HepG2 (cell line): Measurements from ENCODE around the gene CDHR1.

Experiments used
- ATF7 ChIP-seq, 2 experiments: fragments of 450-650 bp in 1 of 2; sonication (generic) in 1 of 2; formaldehyde crosslinking in 1 of 2; IDR thresholded peaks; 2 replicates each; pipeline versions ENCODE4 v1.4.0 to v1.6.1; 2016 to 2020; ENCODE audit warnings: antibody characterized with exemption in 1 of 2, mild to moderate bottlenecking in 1 of 2, missing genetic modification reagents in 1 of 2
- BHLHE40 ChIP-seq: IDR thresholded peaks from 2 replicates; pipeline ENCODE4 v1.6.1; 2011; ENCODE audit warnings: low read length, improper control_type of control experiment
- FOXJ3 ChIP-seq: sonication (generic); formaldehyde crosslinking; IDR thresholded peaks from 2 replicates; pipeline ENCODE4 v1.4.0; 2020; ENCODE audit warnings: missing genetic modification reagents, mild to moderate bottlenecking, borderline replicate concordance
- KDM1A ChIP-seq: IDR thresholded peaks from 2 replicates; pipeline ENCODE4 v1.6.1; 2016; ENCODE audit warnings: missing compliant biosample characterization
- NR2F1 ChIP-seq, 2 experiments: fragments of 450-650 bp in 1 of 2; formaldehyde crosslinking in 1 of 2; IDR thresholded peaks; 2 replicates each; pipeline versions ENCODE4 v1.5.0 to v1.6.1; 2016 to 2020; ENCODE audit warnings: mild to moderate bottlenecking in 1 of 2, missing compliant biosample characterization in 1 of 2, missing genetic modification reagents in 1 of 2, moderate library complexity in 1 of 2
- TCF12 ChIP-seq, 2 experiments: fragments of 450-650 bp in 1 of 2; sonication (generic) in 1 of 2; formaldehyde crosslinking in 1 of 2; IDR thresholded peaks; 2 replicates each; pipeline versions ENCODE4 v1.6.1 to v1.8.0; 2017 to 2022; ENCODE audit warnings: antibody characterized with exemption in 1 of 2, mild to moderate bottlenecking in 1 of 2, missing genetic modification reagents in 1 of 2, moderate library complexity in 1 of 2
- TF ChIP-seq, protein P1 (sequence below): sonication (generic); formaldehyde crosslinking; IDR thresholded peaks from 2 replicates; pipeline ENCODE4 v1.5.0; 2020; ENCODE audit warnings: mild to moderate bottlenecking, missing genetic modification reagents, moderate library complexity

DNA sequence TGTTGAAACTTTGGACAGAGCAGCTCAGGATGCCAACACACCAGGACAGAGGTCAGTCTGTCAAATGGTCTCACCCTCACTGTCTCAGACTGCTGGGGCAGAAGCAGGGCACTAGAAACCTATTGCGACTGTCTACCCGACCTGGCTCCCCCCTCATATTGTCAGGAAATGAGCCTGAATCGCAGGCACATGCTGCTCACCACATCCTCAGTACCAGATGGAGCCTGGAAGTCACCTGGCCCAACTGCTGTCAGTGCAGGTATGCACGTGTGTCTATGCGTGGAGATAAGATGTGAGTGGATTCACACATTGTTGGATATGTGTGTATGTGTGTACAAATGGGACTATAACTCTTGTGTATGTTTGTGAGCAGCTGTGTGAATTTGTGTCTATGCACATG lies 3.2 kb upstream of the CDHR1 start:
- TF ChIP-seq FOXJ3 (no peak), BHLHE40 (no peak), ATF7 (IDR thresholded peaks at IDR 0.05) (no peak), ATF7 (CRISPR knock-in tag; IDR thresholded peaks at IDR 0.05) (no peak), NR2F1 (CRISPR knock-in tag; IDR thresholded peaks at IDR 0.05) (no peak), KDM1A (CRISPR knock-in tag) (no peak), TCF12 (IDR thresholded peaks at IDR 0.05) (no peak), TCF12 (CRISPR knock-in tag; IDR thresholded peaks at IDR 0.05) (no peak)
- TF ChIP-seq, protein P1, sequence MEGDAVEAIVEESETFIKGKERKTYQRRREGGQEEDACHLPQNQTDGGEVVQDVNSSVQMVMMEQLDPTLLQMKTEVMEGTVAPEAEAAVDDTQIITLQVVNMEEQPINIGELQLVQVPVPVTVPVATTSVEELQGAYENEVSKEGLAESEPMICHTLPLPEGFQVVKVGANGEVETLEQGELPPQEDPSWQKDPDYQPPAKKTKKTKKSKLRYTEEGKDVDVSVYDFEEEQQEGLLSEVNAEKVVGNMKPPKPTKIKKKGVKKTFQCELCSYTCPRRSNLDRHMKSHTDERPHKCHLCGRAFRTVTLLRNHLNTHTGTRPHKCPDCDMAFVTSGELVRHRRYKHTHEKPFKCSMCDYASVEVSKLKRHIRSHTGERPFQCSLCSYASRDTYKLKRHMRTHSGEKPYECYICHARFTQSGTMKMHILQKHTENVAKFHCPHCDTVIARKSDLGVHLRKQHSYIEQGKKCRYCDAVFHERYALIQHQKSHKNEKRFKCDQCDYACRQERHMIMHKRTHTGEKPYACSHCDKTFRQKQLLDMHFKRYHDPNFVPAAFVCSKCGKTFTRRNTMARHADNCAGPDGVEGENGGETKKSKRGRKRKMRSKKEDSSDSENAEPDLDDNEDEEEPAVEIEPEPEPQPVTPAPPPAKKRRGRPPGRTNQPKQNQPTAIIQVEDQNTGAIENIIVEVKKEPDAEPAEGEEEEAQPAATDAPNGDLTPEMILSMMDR (CRISPR knock-in tag): no peak
